ENCODE results near the gene STPG4. TPM values are rescaled to one million over a fixed set of nuclear protein-coding genes. Genes with fewer than 3 reads are reported as not detected.
A peak's percentile ranks its signal among the peaks of the same experiment; 100 is the strongest.

The STPG4 gene
- total RNA-seq, 1 donor from 2014 or later, result 0.60 TPM

- H3K27me3 Mint-ChIP-seq, result peaks cover 3% of the 10 kb centered on the region
- POLR2A ChIA-PET, result interaction anchor here (0.5 kb wide), 1 partner anchor 118 kb away, joined by 4 read pairs; no protein-coding TSS in a partner anchor
- intact Hi-C loops (cut with micrococcal nuclease), result no loop called here
- ATAC-seq (ENCODE audit: low read depth) (no peak), DNase-seq (no peak)
- no peak overlapping the region for H3K27ac Mint-ChIP-seq
- no peak overlapping the region for H3K4me3 Mint-ChIP-seq
- H3K9me3 Mint-ChIP-seq, result no peaks in the 10 kb centered on the region
- no peak for TF ChIP-seq CTCF (IDR thresholded peaks at IDR 0.05)
- H3K36me3 Mint-ChIP-seq (ENCODE audit: low read depth), result peaks cover 11% of the 10 kb centered on the region
- CTCF ChIA-PET, result no interaction called here
- peaks cover 22% of the 10 kb centered on the region for H3K4me1 Mint-ChIP-seq
These were observed 25.4 kb upstream of the STPG4 start for GRCh38 chr2:47180531-47180930.

DNA sequence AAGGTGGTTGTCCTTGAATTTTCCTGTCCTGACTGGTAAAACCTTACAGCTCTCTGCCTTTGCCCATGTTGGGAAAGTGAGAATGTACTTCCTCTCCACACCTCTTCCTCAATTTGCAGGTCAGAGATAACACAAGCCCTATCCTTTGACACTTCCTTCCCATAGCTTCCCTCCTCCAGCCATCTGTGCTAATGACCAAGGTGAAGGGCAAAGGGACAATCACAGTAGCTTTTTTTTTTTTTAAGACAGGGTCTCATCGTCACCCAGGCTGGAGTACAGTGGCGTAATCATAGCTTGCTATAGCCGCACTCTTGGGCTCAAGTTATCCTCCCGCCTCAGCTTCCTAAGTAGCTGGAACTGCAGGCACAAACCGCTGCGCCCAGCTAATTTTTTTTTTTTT, 24.3 kb upstream of the STPG4 start:
- peaks cover 32% of the 10 kb centered on the region for H3K4me1 Mint-ChIP-seq

GRCh38 chr2:47178341-47178740, 23.2 kb upstream of the STPG4 start:
- CTCF ChIA-PET, result interaction anchor here (1.0 kb wide), 1 partner anchor 93 kb away, joined by 3 read pairs; no protein-coding TSS in a partner anchor
- H3K27ac Mint-ChIP-seq, result no peak overlapping the region

More for the DNA sequence above, 24.3 kb upstream of the STPG4 start:
- ATAC-seq (ENCODE audit: low read depth) (no peak), DNase-seq (no peak)
- H3K36me3 Mint-ChIP-seq (ENCODE audit: low read depth), result peaks cover 18% of the 10 kb centered on the region
- no peak overlapping the region for H3K4me3 Mint-ChIP-seq
- no peak overlapping the region for H3K27ac Mint-ChIP-seq
- intact Hi-C loops (cut with micrococcal nuclease), result no loop called here
- ChIA-PET POLR2A (interaction anchor here (0.6 to 0.9 kb wide), 5 partner anchors 10 to 1488 kb away, joined by 3 to 9 read pairs (median 4); no protein-coding TSS in a partner anchor), CTCF (no interaction called here)
- no peaks in the 10 kb centered on the region for H3K27me3 Mint-ChIP-seq
- no peaks in the 10 kb centered on the region for H3K9me3 Mint-ChIP-seq
- TF ChIP-seq CTCF (IDR thresholded peaks at IDR 0.05), result no peak

DNA sequence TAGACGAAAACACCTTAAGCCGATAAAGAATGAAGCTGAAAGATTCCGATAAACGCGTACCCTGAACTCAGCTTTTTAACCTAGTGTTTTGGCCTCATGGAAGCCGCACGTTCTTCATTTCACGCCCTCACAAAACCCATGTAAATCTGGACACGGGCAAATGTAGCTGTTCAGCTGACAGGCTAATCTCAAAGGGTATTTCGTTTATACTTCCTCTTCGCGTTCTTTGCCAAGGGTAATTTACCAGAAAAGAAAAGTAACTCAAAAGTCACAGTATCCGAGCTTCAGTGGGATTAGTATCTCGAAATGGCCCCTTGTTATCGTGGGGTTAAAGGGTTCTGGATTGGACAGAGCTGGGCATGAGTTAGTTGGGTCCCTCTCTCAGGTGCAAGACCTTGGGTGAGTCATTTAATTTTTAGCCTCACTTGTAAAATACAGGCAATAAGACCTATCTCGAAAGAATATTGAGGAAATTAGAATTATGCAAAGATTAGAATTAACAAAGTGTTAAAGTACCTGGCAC, 22.0 kb upstream of the STPG4 start:
- Mint-ChIP-seq H3K4me3 (peak overlapping the region; percentile 97), H3K4me1 (peaks cover 55% of the 10 kb centered on the region), H3K36me3 (ENCODE audit: low read depth) (peaks cover 23% of the 10 kb centered on the region), H3K27ac (peak overlapping the region; percentile 100), H3K9me3 (no peaks in the 10 kb centered on the region), H3K27me3 (no peaks in the 10 kb centered on the region)
- DNase-seq (no peak), ATAC-seq (ENCODE audit: low read depth) (no peak)
- TF ChIP-seq CTCF (IDR thresholded peaks at IDR 0.05), result no peak
- intact Hi-C loops (cut with micrococcal nuclease), result no loop called here
- ChIA-PET POLR2A (no interaction called here), CTCF (no interaction called here)

More at GRCh38 chr2:47178341-47178740, 23.2 kb upstream of the STPG4 start:
- ATAC-seq (ENCODE audit: low read depth) (no peak), DNase-seq (no peak)
- no peaks in the 10 kb centered on the region for H3K9me3 Mint-ChIP-seq
- H3K36me3 Mint-ChIP-seq (ENCODE audit: low read depth), result peaks cover 20% of the 10 kb centered on the region
- TF ChIP-seq CTCF (IDR thresholded peaks at IDR 0.05), result no peak
- H3K4me3 Mint-ChIP-seq, result no peak overlapping the region
- intact Hi-C loops (cut with micrococcal nuclease), result no loop called here
- no peaks in the 10 kb centered on the region for H3K27me3 Mint-ChIP-seq
- H3K4me1 Mint-ChIP-seq, result peaks cover 43% of the 10 kb centered on the region
- POLR2A ChIA-PET, result interaction anchor here (0.9 kb wide), 1 partner anchor 9 kb away, joined by 3 read pairs; no protein-coding TSS in a partner anchor

DNA sequence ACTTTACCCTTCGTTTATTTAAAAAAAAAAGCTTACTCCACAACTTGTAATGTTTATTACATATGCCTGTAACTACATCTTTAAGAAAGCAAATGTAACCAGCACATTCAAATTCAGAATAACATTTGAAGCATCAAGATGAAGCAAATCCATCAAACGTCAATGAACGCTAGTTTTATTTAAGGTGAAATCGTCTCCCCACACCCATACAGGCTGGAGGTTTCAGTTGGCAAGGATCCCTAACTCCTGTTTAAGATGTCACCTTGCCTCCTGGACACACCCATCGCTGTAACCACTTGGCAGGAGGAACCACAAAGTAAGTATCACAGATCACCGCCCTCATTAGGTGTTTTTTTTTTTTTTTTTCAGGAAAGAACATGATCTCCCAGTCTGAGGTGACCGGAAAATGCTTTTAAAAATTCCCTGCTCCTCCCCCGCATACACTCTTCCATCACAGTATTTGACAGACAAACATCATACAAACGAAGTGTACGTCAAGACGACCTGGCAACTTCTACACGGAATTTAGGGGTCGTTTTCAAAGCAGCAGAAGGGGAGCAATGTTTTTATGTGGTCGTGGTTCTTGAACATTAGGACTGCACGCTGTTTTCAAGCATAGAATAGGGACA, 19.7 kb upstream of the STPG4 start:
- no peaks in the 10 kb centered on the region for H3K9me3 Mint-ChIP-seq
- intact Hi-C loops (cut with micrococcal nuclease), result no loop called here
- peaks cover 76% of the 10 kb centered on the region for H3K4me1 Mint-ChIP-seq
- ATAC-seq (ENCODE audit: low read depth), result no peak
- H3K27ac Mint-ChIP-seq, result peak overlapping the region; percentile 96
- DNase-seq, result no peak
- TF ChIP-seq CTCF (IDR thresholded peaks at IDR 0.05), result no peak
- H3K4me3 Mint-ChIP-seq, result peak overlapping the region; percentile 95
- ChIA-PET POLR2A (interaction anchor here (0.5 to 1.2 kb wide), 3 partner anchors 35 to 608 kb away, joined by 3 read pairs; partner anchors contain the start of gene MSH6), CTCF (interaction anchor here (0.7 kb wide), 1 partner anchor 98 kb away, joined by 3 read pairs; no protein-coding TSS in a partner anchor)
- no peaks in the 10 kb centered on the region for H3K27me3 Mint-ChIP-seq
- H3K36me3 Mint-ChIP-seq (ENCODE audit: low read depth), result peaks cover 35% of the 10 kb centered on the region

All from activated B cell treated with CpG ODN at 0.5 μM for 24 hours (primary cell).